Upper lobe of right lung (tissue), 1 donor: ENCODE results near the gene COIL. TPM values are rescaled to one million over a fixed set of nuclear protein-coding genes. Genes with fewer than 3 reads are reported as not detected.
A peak's percentile ranks its signal among the peaks of the same experiment; 100 is the strongest.

Experiments
- ATAC-seq: fragments of 200-7000 bp; cut with Tn5 transposase; one replicate; pipeline ENCODE4 v1.9.1; 2020; ENCODE audit warnings: mild to moderate bottlenecking, moderate library complexity
- DNase-seq: peaks from one replicate; pipeline ENCODE4 v3.0.0-alpha.2; 2020
- H3K27ac ChIP-seq: fragments of 200-600 bp; one replicate; pipeline ENCODE4 v1.8.0; 2022
- H3K27me3 ChIP-seq: fragments of 200-600 bp; one replicate; pipeline ENCODE4 v1.8.0; 2022; ENCODE audit warnings: mild to moderate bottlenecking
- H3K36me3 ChIP-seq: fragments of 200-600 bp; one replicate; pipeline ENCODE4 v1.8.0; 2022
- H3K4me1 ChIP-seq: fragments of 200-600 bp; one replicate; pipeline ENCODE4 v1.8.0; 2022
- H3K4me3 ChIP-seq: fragments of 200-600 bp; one replicate; pipeline ENCODE4 v1.8.0; 2022; ENCODE audit warnings: mild to moderate bottlenecking
- H3K9me3 ChIP-seq: fragments of 200-600 bp; one replicate; pipeline ENCODE4 v1.8.0; 2022
- CTCF ChIP-seq: fragments of 200-600 bp; IDR thresholded peaks from one replicate; pipeline ENCODE4 v1.8.0; 2022; ENCODE audit warnings: antibody characterized with exemption
- intact Hi-C: fragments of 100-400 bp; cut with DNase I; formaldehyde crosslinking; loops from one replicate; pipeline ENCODE4 v1.11.0; 2022
- total RNA-seq: library from RNA; stranded (reverse); fragmentation: NEBNext Ultra II Directional; extraction: Animal tissue kit (Norgen Biotek cat#: 25700); gene quantifications from one replicate; pipeline ENCODE4 v1.2.1, GENCODE V29; 2021
- donor health status: DM: no; HTN: yes; CAD: no; lungs with severe emphysema.

COIL gene
- total RNA-seq, 1 donor from 2014 or later: 13.3 TPM

GRCh38 chr17:56913867-56914580 lies 46.8 kb downstream of the COIL start, which contains the start of gene TRIM25:
Gene TRIM25, minus strand, starts transcription at chr17:56914049. Its CDS starts 61 bp downstream, at chr17:56913988.
- Histone ChIP-seq H3K4me3 (peak within 1 kb of the TSS; percentile 96), H3K9me3 (no peaks in the 10 kb centered on the region), H3K4me1 (peaks cover 45% of the 10 kb centered on the region), H3K27ac (peak within 1 kb of the TSS; percentile 97), H3K36me3 (peaks cover 2% of the 10 kb centered on the region), H3K27me3 (no peaks in the 10 kb centered on the region)
- DNase-seq (peak; percentile 98), ATAC-seq (peak; percentile 92)
- intact Hi-C loops: no loop called here
- no peak for TF ChIP-seq CTCF

GRCh38 chr17:56913353-56913866 lies 47.4 kb downstream of the COIL start:
- intact Hi-C loops: no loop called here
- TF ChIP-seq CTCF: no peak
- Histone ChIP-seq H3K9me3 (no peaks in the 10 kb centered on the region), H3K4me3 (peak overlapping the region; percentile 96), H3K4me1 (peaks cover 51% of the 10 kb centered on the region), H3K36me3 (peaks cover 8% of the 10 kb centered on the region), H3K27ac (peak overlapping the region; percentile 97), H3K27me3 (no peaks in the 10 kb centered on the region)
- peak; percentile 69 for DNase-seq
- peak; percentile 64 for ATAC-seq

- TF ChIP-seq CTCF: no peak
- H3K9me3 ChIP-seq: no peaks in the 10 kb centered on the region
Measured at GRCh38 chr17:56913000-56913311, 47.9 kb downstream of the COIL start.

GRCh38 chr17:56912105-56912999 lies 48.5 kb downstream of the COIL start:
- intact Hi-C loops: no loop called here
- H3K27me3 ChIP-seq: no peaks in the 10 kb centered on the region
- no peak for TF ChIP-seq CTCF
- peak overlapping the region; percentile 97 for H3K27ac ChIP-seq
- ATAC-seq: no peak
- H3K4me1 ChIP-seq: peaks cover 61% of the 10 kb centered on the region
- peak overlapping the region; percentile 96 for H3K4me3 ChIP-seq
- no peaks in the 10 kb centered on the region for H3K9me3 ChIP-seq
- H3K36me3 ChIP-seq: peaks cover 19% of the 10 kb centered on the region
- no peak for DNase-seq

More at GRCh38 chr17:56913000-56913311, 47.9 kb downstream of the COIL start:
- Histone ChIP-seq H3K4me1 (peaks cover 55% of the 10 kb centered on the region), H3K27me3 (no peaks in the 10 kb centered on the region), H3K4me3 (peak overlapping the region; percentile 96), H3K27ac (peak overlapping the region; percentile 97), H3K36me3 (peaks cover 13% of the 10 kb centered on the region)
- intact Hi-C loops: no loop called here
- no peak for ATAC-seq
- DNase-seq: no peak

GRCh38 chr17:56910509-56911235 lies 50.2 kb downstream of the COIL start:
- intact Hi-C loops: no loop called here
- Histone ChIP-seq H3K36me3 (peaks cover 36% of the 10 kb centered on the region), H3K4me1 (peaks cover 57% of the 10 kb centered on the region), H3K27me3 (no peaks in the 10 kb centered on the region), H3K27ac (peak overlapping the region; percentile 97), H3K4me3 (peak overlapping the region; percentile 15), H3K9me3 (no peaks in the 10 kb centered on the region)
- DNase-seq (no peak), ATAC-seq (no peak)
- no peak for TF ChIP-seq CTCF
